SKM-1 (cell line): ENCODE measurements around the gene MEF2A.

ENCODE experiments used
- DNase-seq: peaks from one replicate; lab custom pipeline; 2025; ENCODE audit not compliant: unreplicated experiment; lab: John Stamatoyannopoulos, UW

MEF2A gene

GRCh38 chr15:99702895-99703602 lies 137.3 kb downstream of the MEF2A start:
- DNase-seq, result no peak

DNA sequence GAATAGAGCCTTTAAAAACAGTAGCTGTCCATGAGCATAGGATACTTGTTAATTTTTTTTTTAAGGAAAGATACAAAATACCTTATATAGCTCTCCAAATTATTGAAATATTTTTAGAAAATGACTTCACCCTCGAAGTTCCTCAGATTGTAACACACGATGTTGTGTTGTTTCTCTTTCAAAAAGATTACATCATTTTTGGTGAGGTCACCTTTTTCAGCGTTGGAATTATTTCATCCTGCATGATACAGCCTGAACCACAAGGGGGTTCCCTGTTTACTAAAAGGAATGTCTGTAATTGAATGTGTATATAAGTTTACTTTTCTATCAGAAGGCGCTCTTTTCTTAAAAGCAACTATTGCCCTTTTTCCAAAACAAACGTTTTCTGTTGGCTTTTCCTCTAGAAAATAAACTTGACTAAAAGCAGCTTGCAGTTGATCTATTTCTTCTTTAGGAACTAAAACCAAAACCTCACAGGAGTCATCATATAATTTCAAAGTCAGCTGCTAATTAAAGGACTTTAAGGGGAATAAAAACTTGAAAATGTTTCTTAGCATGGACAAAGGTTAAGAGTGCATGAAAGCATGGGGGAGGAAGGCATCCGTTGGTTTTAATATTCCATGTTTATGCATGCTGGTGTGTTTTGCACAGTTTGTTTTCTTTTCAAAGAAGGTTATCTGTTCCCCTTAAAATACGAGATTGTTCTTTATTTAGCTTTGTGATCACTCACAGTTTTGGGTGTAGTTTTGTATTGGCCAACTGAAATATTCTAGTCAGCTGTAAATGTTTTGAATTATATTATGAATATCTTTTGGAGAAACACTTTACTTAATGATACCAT lies 138.0 kb downstream of the MEF2A start:
- DNase-seq, result peak; percentile 64

DNA sequence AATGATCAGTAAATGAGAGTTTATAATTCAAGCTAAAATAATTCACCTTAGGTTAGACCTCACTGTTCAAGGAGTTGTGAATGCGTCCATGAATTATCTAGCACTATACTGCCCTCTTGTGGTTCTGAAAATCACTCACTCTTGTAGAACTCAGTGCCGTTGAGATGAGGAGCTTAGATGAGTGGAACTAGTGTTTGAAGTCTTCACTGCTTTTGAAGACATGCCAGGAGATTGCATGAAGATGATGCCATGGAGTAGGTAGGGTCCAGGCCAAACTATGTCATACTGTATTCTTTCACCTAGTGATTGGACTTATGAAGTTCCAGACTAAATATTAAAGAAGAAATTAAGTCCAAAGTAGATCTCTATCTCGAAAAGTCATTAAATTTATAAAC lies 138.7 kb downstream of the MEF2A start:
- peak; percentile 76 for DNase-seq

DNA sequence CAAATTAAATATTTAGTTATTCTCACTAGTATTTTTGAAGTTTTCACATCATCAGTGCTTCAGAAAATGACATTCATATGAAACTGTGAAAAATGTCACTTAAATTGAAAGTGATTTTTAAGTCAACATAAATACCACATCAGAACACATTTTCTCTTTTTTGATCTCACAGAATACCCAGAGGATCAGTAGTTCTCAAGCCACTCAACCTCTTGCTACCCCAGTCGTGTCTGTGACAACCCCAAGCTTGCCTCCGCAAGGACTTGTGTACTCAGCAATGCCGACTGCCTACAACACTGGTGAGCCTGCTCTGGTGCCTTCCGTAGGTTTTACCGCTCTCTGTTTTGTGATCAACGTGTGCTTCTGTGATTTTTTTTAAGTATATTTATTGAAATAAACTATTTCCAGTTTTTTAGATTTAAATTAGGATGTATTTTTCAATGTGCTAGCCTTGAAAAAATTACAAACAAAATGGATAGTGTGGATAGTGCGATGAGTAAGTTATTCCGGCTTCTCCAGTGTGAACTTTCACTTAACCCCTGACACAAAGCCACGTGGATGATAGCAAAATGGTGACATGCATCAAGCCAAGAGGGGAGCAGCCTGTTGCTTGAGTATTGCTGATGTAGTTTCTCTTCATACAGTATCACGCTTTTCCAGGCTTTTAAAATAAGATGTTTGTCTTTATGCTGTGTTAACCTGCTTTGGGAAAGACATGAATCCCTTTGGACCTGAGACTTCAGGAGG lies 140.9 kb downstream of the MEF2A start:
- DNase-seq, result no peak

- no peak for DNase-seq
Observed at GRCh38 chr15:99707473-99708270, 141.9 kb downstream of the MEF2A start.

GRCh38 chr15:99708563-99708962 lies 142.8 kb downstream of the MEF2A start:
- DNase-seq, result no peak

- no peak for DNase-seq
Observed at GRCh38 chr15:99709243-99709986, 143.6 kb downstream of the MEF2A start.

DNA sequence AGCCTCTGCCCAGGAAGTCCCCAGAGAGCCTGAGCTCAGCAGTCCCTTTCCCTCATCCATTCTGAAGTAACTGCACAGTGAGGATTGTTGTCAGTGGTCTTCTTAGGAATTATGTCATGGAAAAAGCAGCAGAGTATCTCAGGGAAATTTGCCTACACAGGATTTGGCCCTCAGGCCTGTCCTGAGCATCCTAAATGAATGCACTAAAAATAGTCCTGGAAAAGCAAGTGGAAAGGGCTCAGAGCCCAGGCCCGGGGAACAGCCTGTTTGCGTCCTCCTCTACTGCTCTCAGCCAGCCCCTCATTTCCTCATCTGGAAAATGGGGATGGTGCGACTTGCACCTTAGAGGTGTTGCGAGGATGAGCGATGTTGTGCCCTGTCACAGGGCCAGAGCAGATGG lies 145.8 kb downstream of the MEF2A start:
- no peak for DNase-seq

- no peak for DNase-seq
Observed at GRCh38 chr15:99712415-99712814, 146.6 kb downstream of the MEF2A start.

DNA sequence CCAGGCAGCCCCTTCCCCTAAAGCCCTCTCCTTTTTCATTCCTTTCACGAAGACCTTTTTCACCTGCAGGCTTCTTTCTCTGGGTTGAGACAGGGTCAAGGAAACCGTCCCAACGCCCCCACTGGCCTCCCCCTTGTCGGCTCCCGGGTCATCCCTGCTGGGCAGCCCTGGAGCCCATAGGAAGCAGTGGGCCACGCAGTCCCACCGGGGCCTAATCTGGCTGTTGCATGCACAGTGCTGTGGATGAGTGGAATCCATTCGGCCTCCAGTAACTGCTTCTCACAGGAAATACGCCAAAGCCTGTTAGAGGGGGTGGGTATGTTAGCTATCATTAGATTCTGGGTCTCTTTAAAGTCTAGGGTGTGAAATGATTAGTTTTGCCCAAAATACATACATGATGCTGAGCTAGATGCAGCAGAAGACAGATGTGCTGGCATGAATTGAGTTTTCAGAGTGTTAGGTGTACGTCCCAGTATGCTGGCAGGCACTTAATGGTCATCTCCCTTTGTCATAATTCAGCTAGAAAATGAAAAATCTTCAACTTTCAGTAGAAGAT lies 150.8 kb downstream of the MEF2A start:
- no peak for DNase-seq

DNA sequence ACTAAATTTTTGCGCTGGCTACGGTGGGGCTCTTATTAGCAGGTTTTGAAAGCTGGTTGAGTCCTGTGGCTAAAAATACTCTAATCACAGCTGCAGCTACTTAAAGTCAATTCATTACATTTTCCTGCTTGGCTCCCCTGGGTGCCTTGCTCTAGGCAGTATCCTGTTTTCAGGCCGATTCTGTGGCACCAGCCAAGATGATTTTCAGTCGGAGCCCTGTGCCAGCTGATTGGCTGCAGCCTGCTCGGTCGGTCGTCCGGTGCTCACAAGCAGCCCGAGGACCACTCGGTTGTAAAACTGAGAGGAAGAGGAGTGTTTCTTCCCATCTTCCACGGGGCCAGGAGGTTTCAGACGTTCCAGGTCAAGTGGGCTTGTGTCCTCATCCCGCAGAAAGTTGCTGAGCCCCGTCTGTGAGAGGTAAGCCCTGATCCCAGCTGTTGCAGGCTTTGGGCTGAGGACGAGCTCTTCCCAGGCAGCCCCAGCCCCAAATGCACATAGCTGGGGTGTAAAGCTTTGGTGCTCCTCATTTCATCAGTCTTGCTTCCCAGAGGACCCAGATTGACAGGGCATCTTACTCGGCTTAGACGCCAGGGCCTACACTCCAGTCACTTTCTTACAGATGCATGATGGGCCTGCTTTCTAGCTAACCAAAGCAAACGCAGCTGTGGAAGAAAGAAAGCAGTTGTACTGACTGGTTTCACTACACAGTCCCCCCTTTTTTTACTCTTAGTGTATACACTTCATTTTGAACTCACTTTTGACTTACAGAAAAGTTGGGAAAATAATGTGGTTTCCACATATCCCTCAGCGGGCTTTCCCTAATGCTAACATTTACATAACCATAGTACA lies 151.6 kb downstream of the MEF2A start:
- DNase-seq, result no peak

GRCh38 chr15:99718421-99718820 lies 152.6 kb downstream of the MEF2A start:
- no peak for DNase-seq

DNA sequence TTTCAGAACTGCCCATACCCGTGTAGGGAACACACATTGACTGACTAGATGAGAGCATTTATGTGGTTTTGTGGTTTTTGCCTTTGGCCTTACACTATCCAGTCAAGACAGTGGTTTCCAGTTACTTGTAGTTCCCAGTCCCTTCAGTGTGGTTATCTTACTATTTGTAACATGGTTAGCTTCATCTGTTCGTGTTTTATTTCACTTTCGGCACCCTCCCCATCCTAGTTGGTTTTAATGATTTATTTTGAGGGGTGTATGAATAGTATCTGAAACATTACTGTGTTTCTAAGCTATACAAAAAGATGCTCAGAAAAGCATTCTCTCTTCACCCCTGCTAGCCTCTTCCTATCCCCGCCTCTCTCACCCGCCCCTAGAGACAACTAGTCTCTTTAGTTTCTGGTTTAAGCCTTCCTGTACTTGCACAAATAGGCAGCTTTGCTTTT lies 153.3 kb downstream of the MEF2A start:
- DNase-seq, result peak; percentile 43

DNA sequence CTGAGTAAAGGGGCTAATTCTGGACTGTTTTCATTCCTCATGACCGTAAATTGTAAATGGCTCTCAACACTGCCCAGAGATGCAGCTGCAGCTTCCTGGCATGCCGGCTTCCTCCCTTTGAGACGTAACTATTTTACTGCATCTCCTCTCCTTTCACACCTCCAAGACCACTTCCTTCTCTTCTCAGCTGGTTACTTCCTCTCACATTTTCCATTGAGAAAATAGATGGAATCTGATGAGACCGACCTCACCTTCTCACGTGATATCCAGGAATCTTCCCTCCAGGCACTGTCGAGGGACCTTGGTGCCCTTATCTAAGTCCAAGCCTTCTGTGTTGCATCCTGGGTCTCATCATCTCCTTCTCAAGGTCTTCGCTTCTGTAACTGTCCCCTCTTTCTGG lies 154.7 kb downstream of the MEF2A start:
- DNase-seq, result no peak

- no peak for DNase-seq
Observed at GRCh38 chr15:99721104-99721778, 155.5 kb downstream of the MEF2A start.

GRCh38 chr15:99721896-99722295 lies 156.1 kb downstream of the MEF2A start:
- no peak for DNase-seq

- DNase-seq, result no peak
Observed at GRCh38 chr15:99722406-99722805, 156.6 kb downstream of the MEF2A start.

GRCh38 chr15:99726333-99726732 lies 160.5 kb downstream of the MEF2A start:
- DNase-seq, result no peak
